NCI-H2107 treated with DMSO at 0.1 percent for 48 hours (cell line): Measurements from ENCODE around the gene AP3M1.
"Not testable (repeated sequence)": the region's sequence is repeated elsewhere in the genome, so short reads cannot be mapped to it uniquely, and the experiment has no call there.

ENCODE experiments used
- DNase-seq: peaks from one replicate; lab custom pipeline; 2025; ENCODE audit not compliant: unreplicated experiment; lab: John Stamatoyannopoulos, UW

Gene AP3M1

GRCh38 chr10:74150204-74150989 lies at the start of gene AP3M1:
TSS of gene AP3M1 (minus strand) at chr10:74150828. CDS start at chr10:74138379, 12,449 bp downstream.
- DNase-seq, result peak; percentile 28

DNA sequence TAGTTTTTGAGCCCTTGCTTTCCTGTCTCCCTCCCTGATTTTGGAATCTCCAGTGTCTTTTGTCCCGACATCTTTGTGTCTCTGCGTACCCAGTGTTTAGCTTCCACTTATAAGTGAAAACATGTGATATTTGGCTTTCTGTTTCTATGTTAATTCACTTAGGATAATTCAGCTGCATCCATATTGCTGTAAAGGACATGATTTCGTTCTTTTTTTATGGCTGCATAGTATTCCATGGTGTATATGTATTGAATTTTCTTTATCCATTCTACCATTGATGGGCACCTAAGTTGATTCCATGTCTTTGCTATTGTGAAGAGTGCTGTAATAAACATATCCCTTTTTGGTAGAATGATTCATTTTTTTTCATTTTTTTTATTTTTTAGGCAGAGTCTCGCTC lies 48.7 kb upstream of the AP3M1 start:
- DNase-seq, result no peak

DNA sequence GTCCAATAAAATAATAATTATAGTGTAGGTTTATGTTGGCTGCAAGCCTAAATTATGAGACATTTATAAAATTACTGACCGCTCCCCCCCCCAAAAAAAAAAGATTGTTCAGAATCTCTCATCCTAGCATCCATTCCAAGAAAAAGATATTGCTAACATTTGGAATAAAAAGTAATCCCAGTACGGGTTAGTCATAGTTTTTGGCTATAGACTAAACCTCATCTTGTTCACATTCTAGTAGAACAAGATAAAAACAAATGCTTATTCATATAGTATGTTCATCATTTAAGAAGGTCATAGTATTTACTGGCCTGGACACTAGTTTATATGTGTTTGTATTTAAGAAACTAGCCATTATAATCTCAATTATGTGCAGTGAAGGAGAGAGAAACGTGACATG lies 44.4 kb upstream of the AP3M1 start:
- no peak for DNase-seq

GRCh38 chr10:74194545-74194944 lies 43.9 kb upstream of the AP3M1 start:
- DNase-seq, result no peak

DNA sequence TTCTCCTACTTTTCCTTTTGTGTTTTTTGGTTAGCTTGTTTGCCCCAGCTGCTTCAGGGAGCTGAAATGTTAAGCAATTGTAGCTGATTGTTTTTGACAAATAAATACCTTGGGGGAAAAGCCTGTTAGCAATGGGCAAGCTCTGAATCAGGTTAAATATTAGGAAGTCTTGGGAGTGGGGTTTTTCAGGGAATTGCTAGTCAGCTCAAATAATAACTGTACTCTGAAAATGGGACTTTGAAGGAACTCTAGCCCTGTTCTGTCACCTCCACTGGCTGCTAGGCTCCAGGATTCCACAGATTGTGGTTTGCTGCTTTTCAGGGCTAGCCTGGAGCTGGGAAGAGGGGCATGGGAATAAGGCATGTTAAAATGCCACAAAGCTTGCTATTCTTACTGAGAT lies 39.9 kb upstream of the AP3M1 start:
- DNase-seq, result no peak

- no peak for DNase-seq
These were observed 39.4 kb upstream of the AP3M1 start for GRCh38 chr10:74189999-74190421.

- not testable (repeated sequence) for DNase-seq
These were observed 38.0 kb upstream of the AP3M1 start for GRCh38 chr10:74188617-74189016.

- DNase-seq, result no peak
These were observed 36.6 kb upstream of the AP3M1 start for GRCh38 chr10:74187237-74187636.

DNA sequence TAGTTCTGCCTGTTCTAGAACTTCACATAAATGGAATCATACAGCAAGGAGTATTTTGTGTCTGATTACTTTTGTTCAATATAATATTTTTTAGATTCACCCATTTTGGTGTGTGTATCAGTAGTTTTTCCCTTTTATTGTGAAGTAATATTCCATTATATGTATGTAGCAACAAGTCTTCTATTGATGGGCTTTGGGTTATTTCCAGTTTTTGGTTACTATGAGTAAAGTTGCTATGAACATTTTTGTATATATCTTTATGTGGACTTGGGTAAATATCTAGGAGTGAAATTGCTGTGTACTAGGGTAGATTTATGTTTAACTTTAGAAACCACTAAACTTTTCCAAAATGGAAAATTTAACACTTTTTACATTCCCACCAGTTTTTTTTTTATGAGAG lies 36.0 kb upstream of the AP3M1 start:
- DNase-seq, result no peak

DNA sequence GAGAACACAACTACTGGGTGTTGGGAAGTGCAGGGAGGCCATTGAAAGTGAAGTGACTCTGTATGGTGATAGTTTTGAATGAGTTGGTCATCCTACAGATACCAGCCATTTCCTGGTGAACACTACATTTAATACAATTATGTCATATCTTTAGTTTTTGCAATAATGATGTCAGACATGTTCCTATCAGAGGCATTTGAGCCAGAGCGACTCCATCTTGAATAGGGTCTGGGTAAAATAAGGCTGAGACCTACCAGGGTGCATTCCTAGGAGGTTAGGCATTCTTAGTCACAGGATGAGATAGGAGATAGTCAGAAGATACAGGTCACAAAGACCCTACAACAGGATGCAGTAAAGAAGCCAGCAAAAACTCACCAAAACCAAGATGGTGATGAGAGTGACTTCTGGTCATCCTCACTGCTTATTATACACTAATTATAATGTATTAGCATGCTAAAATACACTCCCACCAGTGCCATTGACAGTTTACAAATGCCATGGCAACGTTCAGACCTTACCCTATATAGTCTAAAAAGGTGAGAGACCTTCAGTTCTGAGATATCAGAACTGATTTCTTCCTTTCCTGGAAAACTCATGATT lies 28.6 kb upstream of the AP3M1 start:
- DNase-seq, result no peak

GRCh38 chr10:74178042-74178791 lies 27.6 kb upstream of the AP3M1 start:
- no peak for DNase-seq

GRCh38 chr10:74177140-74177677 lies 26.6 kb upstream of the AP3M1 start:
- no peak for DNase-seq

DNA sequence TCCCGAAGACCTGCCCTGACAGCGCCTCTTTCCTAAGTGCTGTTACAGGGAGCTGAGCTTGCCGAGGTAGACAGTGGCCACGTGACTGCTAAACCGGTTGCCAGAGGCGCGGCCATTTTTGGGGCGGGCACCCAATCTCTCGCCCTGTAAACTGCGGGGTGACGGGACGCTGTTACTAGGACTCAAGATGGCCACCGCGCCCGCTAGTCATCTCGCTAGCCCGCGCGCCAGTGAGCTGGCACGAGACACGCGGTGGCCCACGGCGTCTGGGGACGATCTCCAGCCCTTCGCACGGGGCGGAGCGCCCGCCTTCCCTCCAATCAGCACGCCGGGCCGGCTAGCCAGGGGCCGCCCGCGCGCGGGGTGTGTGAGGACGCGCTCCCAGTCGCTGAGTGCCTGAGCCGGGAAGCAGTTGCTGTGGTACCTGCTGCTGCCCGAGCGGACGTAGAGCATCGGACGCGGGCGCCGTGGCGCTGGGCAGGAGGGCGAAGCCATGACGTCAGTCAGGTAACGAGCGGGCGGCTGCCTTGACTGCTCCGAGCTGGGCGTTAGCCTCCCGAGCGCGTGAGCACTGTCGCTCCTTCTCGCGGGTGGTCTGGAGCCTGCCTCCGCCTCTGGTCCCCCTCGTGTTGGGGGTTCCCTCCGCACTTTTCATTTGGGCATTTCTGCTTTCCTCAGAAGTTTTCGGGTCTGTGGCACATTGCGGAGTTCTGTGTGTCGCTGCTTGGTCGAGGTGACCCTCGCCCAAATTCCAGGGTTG lies 25.9 kb upstream of the AP3M1 start:
- DNase-seq, result peak; percentile 72

GRCh38 chr10:74175510-74176379 lies 25.1 kb upstream of the AP3M1 start:
- no peak for DNase-seq

GRCh38 chr10:74174521-74174920 lies 23.9 kb upstream of the AP3M1 start:
- DNase-seq, result no peak

GRCh38 chr10:74171625-74172024 lies 21.0 kb upstream of the AP3M1 start:
- DNase-seq, result no peak

DNA sequence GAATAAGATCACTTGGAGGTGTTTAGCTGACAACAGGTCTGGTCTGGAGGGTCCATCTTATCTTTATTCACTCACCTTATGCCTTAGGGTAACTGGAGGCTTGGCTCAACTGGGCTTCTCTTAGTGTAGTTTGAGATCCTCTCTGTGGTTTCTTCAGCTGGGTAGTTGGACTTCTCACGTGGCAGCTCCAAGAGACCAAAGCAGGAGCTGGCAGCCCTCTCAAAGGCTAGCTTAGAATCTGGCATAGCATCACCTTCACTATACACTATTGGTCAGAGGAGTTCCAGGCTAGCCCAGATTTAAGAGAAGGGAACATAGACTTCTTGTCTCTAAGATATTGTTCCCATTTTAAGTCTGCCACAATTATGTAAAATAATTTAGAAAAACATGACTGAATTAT lies 16.8 kb upstream of the AP3M1 start:
- DNase-seq, result no peak

DNA sequence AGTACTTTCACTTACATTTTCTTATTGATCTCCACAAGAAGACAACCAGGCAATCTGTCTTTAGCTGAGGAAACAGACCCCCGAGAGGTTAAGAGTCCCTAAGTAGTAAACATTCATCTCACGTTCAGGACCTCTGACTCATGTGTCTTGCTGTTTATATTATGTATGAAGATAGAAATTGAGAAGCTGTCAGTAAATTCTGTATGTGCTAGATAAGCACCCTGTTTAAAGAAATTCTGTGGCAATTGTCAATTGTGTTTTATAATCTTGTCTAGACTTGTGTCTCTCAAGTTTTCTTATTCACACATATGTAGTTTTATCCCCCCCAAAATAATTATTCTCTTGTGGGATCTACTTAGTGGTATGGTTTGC lies 14.9 kb upstream of the AP3M1 start:
- DNase-seq, result no peak

- DNase-seq, result no peak
These were observed 14.3 kb upstream of the AP3M1 start for GRCh38 chr10:74164716-74165529.
